GM21528 (cell line): ENCODE results near the gene GFI1.
"Not testable (repeated sequence)": the region's sequence is repeated elsewhere in the genome, so short reads cannot be mapped to it uniquely, and the experiment has no call there.

Experiments used
- ATAC-seq: cut with Tn5 transposase; IDR thresholded peaks from one replicate; pipeline ENCODE4 v1.9.1; 2021; ENCODE audit warnings: mild to moderate bottlenecking, moderate library complexity; ENCODE audit not compliant: unreplicated experiment, low FRiP score

The GFI1 gene

DNA sequence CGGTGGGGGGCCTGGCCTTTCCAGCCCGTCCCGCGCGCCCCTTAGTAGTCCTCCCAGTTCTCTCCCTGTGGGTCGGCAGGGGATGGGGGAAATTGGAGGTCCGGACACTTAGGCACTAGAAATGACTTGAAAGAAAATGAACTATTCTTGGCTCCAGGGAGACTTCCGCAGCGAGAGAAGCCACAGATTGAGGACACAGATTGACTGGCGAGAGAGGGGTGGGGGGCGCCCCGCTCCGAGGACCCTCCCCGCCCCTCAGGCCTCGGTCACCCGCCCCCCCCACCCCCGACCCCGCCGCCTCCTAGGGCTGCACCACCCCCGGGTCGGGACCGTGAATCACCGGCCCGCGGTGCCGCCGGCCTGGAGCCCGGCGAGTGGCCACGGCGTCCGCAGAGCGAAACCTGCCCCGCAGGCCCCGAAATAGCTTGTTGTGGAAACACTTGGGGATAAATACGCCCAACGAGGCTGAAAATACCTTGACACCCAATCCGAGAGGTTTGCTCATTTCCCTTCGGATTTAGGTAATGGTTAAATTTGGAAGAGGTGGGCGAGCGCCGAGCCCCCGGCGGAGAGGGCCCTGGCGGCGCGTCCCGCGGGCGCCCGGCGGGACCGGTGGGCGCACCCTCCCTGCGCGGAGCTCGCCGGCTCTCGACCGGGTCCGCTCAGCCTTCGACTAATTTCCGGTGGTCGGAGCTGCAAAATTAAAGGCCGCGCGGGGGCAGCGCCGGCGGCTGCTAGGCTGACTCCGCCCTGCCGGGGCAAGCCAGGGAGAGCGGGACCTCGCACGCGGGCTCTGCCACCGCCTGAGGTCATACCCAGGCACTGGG, at the start of gene GFI1:
GFI1 (minus strand) TSS at position 675 of the 827 bp plus-strand sequence. CDS start 3,438 bp downstream, outside the sequence.
- ATAC-seq: peak; percentile 3

DNA sequence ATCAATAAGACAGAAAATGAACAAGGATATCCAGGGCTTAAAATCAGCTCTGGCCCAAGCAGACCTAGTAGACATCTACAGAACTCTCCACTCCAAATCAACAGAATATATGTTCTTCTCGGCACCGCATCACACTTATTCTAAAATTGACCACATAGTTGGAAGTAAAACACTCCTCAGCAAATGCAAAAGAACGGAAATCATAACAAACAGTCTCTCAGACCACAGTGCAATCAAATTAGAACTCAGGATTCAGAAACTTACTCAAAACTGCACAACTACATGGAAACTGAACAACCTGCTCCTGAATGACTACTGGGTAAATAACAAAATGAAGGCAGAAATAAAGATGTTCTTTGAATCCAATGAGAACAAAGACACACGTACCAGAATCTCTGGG, 45.6 kb upstream of the GFI1 start:
- ATAC-seq: not testable (repeated sequence)

DNA sequence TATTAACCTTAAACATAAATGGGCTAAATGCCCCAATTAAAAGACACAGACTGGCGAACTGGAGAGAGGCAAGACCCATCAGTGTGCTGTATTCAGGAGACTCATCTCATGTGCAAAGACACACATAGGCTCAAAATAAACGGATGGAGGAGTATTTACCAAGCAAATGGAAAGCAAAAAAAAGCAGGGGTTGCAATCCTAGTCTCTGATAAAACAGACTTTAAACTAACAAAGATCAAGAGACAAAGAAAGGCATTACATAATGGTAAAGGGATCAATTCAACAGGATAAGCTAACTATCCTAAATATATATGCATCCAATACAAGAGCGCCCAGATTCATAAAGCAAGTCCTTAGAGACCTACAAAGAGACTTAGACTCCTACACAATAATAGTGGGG, 45.2 kb upstream of the GFI1 start:
- not testable (repeated sequence) for ATAC-seq

DNA sequence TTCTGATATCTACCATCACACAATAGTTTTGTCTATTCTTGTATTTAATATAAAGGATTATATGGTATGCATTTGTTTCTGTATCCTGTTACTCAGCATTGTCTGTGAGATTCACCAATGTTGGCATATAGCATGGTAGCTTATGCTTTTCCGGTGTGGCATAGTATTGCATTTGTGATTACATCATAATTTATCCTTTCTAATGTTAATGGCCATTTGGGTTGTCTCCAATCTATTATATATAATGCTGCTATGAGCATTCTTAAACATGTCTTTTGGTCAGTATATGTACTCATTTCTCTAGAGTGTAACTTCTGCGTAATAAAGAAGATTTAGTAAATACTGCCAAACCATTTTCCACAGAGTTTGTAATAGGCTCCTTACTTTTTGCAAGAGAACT, 40.9 kb upstream of the GFI1 start:
- no peak for ATAC-seq

DNA sequence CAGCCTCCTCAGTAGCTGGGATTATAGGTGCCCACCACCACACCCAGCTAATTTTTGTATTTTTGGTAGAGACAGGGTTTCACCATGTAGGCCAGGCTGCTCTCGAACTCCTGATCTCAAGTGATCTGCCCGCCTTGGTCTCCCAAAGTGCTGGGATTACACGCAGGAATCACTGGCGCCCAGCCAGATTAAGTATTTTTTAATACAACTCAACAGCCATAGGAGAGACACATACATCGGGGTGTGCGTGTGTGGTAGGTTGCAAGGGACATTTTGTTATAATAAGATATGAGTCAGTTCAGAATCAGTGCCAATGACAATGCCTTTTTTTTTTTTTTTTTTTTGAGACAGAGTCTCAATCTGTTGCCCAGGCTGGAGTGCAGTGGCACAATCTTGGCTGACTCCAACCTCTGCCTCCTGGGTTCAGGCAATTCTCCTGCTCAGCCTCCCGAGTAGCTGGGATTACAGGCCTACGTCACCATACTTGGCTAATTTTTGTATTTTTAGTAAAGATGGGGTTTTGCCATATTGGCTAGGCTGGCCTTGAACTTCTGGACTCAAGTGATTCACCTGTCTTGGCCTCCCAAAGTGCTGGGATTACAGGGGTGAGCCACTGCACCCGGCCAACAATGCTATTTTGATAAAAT, 38.3 kb upstream of the GFI1 start:
- ATAC-seq: not testable (repeated sequence)

DNA sequence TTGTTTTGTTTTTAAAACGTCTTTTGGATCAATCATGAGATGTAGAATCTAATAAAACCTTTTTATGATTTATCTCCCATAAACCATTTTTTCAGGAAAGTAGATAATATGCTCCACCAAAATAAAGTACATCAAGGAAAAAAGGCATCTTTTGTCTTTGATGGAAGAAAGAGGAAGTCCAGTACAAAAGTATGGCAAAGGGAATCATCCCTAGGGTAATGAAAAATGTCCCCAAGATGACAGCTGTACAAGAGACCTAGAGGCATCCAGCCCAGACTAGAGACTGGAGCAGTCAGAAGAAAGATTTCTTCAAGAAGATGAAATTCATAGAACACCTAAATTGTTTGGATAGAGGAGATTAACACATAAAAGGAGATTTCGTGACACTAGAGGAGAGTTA, 32.3 kb upstream of the GFI1 start:
- no peak for ATAC-seq

DNA sequence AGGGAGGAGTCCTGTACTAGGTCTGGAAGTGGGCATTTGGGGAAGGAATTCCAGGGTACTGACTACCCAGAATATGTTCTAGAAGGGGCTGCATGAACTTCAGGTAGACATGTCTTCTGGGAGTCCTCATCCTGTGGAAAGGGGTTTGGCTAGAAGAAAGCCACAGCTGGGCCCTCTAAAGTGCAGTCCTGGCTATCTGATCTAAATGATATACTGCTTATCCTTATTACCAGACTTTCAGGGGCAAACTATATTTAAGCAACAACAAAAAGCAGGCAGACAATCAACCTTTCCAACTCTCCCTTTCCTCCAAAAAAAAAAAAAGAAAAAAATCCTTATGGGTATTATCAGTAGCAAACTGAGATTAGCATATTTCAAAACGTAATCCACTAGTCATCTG, 29.8 kb upstream of the GFI1 start:
- no peak for ATAC-seq

DNA sequence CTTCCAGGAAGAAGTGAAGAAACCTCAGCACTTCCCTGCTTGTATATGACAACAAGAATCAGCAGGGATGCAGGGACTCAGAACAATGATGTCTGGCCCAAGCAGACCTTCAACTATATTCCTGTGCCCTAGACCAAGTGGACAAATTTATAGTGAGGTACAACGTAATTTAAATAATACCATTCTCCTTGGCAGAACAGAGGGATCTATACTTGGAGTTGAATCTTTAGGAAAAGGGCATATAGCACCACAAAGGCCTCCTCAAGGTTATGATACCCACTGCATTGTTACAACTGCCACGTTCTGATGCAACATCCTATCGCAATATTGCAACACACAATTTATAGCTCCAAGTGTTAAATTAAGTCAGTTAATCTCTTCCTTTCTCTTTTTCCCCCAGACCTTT, 29.1 kb upstream of the GFI1 start:
- ATAC-seq: no peak

DNA sequence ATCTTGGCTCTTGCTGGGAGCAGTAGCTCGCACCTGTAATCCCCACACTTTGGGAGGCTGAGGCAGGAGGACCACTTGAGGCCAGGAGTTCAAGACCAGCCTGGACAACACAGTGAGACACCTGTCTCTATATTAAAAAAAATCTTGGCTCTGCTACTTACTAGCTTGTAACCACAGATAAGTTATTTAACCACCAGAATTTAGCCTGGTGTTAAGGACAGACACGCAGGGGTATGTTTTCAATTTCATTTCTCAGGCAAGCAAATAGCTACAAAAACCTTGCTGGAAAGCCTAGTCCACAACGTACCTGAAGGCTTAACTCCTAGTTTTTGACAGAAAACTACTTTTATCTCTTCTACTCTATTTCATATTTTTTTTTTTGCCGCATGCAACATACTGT, 24.8 kb upstream of the GFI1 start:
- ATAC-seq: no peak

DNA sequence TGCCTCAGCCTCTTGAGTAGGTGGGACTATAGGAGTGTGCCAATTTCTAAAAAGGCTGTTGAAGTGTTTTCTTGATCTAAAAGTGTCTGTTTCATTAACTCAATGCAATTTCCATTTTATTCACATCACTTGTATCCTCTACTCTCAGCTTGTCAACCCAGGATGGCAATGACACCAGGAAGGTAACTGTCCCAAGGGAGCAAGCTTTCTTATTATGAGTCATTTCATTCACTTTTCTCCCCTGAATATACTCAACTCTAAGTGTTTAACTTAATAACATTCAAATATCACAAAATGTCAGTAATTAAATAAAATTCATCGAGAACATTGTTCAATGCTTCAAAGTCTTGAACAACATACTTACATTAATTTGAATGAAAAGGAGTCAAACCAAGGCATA, 22.9 kb upstream of the GFI1 start:
- ATAC-seq: no peak

DNA sequence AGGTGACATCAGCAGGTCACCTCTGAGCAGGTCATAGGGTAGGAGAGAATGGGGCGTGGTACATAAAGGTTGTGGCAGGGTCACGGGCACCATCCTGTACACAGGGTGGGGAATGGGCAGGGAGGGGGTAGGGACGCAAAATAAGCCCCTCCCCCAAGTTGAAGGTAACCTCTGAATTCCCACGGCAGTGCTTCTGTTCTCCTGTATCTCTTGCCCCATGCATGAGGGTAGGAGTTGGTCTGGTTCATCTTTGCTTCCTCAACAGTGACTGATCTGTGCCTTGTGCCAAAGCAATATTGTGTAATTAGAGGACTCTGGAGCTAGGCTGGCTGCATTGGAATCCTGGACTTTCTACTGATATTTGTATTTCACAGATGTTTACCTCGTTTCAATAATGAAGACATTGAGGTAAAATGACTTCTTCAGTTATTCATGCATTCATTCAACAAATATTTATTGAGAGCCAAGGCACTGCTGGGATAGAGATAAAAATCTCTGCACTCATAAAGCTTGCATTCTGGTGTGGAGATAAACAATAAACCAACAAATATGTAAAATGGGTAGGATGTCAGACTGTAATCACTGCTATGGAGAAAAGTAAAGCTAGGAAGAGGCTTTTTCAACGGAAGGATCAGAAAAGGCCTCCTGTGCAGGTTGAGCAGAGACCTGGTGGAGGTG, 18.4 kb upstream of the GFI1 start:
- ATAC-seq: no peak

DNA sequence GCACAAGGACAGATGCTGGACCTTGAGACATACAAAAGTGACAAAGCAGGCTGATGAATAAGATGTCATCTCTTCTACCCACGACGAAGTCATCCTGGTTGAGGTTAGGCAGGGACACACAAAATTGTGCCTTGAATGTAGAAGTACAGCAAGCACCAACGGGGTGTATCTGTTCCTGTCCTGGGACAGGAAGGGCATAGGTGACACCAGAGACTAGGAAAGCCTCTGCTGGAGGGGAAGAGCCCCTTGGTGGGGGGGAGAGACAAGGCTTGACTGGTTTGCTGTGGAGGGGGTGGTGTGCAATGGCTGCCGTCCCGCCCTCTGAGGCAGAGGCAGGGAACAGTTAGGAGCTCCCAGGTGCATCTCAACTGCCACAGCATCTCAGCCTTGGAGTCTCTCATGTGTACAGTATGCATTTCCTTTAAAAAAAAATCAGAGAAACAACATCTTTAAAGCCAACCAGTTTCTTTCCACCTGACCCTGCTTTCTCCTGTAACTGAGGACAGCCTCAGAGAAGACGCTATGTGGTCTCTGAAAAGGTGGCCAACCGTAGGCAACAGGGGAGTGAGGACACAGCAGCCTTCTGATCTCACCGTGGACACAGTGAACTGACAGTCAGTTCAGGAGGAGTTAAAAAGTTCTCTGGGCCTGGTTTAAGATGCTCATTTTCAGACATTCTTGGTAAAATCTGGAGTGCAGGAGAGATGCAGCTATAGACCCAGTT, 17.7 kb upstream of the GFI1 start:
- no peak for ATAC-seq

DNA sequence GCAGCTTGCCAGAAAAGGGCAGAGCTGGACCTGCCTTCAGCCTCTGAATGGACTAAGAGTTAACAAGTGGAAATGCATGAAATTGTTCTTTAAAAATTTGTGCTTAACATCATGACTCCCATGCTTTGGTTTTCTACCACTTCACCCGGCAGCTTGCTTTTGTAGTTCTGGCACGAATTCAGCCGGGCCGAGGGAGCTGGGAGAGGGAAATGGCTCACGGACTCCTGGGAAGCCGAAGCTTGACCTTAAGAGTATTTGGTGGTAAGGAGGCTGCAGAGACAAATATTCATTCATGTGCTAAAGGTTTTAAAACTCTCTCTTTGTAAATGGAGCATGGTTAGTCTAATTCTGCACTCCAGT, 17.2 kb upstream of the GFI1 start:
- no peak for ATAC-seq

DNA sequence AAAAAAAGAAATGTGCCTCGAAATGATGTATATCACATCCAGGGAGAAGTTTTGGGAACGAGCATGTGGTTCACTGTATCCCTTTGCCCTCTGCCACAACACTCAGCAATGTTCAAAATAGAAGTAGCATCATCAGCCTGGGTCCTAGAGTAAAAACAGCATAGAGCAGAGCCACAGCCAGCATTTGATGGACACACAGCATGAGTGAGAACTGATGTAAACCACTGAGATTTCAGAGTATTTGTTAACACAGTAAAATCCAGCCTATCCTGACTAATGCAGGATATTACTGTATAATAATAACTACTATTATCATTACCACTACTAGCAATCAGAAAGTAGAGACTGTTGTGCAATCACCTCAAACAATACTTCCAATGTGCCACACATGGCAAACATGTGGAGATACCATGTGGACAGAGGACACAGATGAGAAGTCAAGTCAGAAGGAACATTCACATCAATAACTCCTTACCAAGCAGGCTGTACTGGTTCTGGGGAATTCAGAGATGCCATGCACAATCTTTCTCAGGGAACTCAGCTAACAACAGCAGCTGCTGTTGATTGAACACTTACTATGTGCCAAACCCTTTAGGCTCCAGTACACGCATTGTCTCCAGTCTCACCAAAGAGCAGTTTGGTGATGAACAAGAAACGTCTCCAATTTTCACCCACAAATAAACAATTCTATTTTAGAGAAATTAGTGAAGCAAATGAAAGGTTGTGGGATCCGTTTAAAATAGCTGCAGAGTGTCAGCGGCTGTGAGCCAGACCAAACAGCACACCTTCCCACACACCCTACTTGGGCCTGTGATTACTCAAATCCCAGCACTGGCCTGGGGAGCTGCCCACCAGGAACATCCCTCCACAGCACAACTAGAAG, 16.6 kb upstream of the GFI1 start:
- ATAC-seq: no peak

DNA sequence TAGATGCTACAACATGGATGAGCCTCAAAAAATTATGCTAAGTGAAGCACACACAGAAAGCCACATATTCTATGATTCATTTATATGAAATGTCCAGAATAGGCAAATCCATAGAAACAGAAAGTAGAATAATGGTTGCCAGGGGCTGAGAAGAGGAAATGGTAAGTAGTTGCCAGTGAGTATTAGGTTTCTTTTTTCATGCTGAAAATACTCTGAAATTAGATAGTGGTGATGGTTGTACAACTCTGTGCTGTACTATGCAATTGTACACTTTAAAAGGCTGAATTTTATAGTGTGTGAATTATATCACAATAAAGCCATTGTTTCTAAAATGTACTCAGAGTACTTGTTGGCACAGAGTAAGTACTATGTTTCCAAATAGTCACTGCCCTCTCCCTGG, 15.5 kb upstream of the GFI1 start:
- ATAC-seq: peak; percentile 71

DNA sequence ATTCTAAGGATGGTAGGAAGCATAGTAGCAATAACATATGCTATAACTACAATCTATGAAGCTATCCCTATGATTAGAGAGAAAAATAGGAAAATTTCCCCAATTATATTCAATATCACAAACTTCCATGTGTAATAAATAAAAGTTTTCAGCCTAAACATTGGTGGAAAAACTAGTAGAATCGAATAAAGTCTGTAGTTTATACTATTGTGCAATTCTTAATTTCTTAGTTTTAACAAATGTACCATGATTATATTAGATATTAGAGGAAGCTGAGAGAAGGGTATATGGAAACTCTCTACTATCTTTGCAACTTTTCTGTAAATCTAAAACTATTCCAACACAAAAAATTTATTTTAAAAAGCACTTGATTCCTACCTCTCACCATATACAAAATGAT, 13.8 kb upstream of the GFI1 start:
- ATAC-seq: no peak

DNA sequence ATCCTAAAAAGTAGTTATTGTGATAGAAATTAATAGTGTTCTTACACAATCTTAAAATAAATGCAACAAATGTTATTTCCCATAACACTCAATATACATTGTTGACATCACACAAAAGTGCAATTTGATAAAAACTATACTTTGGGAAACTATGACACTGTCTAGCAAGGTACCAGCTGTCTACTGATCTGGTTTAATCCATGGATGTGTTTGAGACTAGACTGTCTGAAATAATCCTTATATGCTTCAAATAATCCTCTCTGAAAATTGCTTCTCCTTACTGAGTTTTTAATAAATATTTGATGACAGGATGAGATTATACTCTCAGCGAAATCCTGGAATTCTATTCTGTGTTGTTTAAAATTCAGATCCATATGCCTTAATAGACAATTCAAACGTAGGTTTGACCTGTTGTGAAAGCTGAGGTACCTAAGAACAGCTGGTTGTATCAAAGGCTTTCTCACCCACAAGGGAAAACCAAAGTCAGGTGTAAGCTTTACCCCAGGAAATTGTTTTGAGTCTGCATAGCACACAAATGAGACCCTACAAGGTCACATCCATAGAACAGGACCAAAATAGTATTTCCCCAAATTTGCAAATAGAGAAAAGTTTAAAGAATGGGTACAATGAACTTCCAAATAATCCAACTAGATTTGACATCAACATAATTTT, 8.8 kb upstream of the GFI1 start:
- no peak for ATAC-seq

DNA sequence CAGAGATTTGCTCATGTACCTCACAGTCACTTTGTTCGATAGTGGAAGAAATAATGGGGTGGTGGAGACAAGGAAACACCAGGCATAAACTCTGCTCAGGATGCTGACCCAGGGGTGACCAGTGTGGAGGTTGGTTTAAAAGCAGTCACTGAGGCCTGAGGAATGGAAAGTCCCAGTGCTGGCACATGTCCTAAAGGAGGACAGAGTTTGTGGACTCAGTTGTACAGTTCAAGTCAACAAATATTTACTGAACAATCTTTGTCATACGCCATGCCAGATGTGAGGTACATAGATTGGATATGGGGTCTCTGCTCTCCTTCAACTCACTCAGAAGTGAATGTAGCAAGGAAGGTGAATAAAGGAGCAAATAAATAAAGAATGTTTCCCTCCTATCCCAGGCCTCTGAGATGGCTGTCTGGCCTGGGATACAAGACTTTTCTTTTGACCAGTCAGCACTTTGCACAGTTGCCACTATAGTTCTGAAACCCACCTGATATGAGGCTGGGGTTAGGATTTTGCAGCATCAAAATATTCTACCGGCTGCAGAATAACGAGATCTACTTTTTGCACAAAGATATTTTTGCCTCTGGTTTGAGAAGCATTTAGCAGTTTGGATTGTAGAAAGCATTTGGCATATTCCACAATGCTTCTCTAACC, 7.9 kb upstream of the GFI1 start:
- no peak for ATAC-seq

DNA sequence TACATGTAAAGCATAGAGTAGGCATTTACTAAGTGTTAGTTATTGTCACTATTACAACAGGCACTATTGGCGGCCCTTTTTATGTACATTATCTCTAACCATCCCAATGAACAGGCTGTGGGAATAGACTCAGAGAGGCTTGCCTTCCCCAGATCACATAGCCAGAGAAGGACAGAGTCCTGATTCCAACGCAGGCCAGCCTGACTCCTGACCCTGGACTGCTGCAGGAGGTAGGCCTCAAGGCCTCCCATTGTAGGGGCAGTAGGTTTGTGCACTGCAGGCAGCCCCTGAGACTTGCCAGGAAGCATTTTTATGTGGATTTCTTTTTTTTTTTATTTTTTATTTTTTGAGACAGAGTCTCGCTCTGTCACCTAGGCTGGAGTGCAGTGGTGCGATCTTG, 6.4 kb upstream of the GFI1 start:
- no peak for ATAC-seq
